DMS79 (cell line): ENCODE data around the gene SUPT7L.
"Not testable (repeated sequence)": the region's sequence is repeated elsewhere in the genome, so short reads cannot be mapped to it uniquely, and the experiment has no call there.

Source experiments
- DNase-seq: peaks from one replicate; lab custom pipeline; 2025; lab: John Stamatoyannopoulos, UW

SUPT7L gene

GRCh38 chr2:27685006-27685405, 21.6 kb upstream of the SUPT7L start:
- DNase-seq = not testable (repeated sequence)

DNA sequence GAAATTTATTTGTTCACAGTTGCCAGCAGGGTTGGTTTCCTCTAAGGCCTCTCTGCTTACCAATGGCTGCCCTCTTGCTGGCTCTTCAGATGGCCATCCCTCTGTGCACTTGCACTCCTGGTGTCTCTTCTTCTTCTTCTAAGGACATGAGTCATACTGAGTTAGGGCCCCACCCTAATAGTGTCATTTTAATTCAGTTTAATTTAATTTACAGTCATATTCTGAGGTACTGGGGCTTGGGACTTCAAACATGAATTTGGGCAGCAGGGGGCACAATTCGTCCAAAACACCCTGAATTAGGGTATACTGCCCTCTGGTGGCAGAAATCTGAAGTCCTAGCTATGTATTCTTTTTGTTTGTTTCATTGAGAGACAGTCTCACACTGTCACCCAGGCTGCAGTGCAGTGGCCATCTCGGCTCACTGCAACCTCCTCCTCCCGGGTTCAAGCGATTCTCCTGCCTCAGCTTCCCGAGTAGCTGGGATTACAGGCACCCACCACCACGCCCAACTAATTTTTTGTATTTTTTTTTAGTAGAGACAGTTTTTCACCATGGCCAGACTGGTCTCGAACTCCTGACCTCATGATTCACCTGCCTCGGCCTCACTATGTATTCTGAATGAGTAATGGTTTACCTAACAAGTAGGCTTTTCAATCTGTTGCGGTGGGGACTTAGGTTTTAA, 20.1 kb upstream of the SUPT7L start:
- DNase-seq = peak; percentile 45

- not testable (repeated sequence) for DNase-seq
These were observed 18.9 kb upstream of the SUPT7L start for GRCh38 chr2:27682334-27682771.

- no peak for DNase-seq
These were observed 18.4 kb upstream of the SUPT7L start for GRCh38 chr2:27681841-27682240.

DNA sequence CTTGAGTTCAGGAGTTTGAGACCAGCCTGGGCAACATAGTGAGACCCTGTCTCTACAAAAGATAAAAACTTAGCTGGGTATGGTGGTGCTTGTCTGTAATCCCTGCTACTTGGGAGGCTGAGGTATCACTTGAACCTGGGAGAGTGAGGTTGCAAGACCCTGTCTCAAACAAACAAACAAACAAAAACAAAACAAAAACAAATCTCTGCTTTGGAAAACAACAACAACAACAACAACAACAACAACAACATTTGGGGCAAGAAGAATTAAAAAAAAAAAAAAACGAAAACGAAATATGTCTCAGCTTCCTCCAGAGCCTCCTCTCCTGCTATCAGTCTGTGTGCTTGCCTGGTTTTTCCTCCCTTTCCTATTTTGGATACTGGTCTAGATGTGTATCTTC, 17.2 kb upstream of the SUPT7L start:
- no peak for DNase-seq

- DNase-seq = no peak
These were observed 9.5 kb upstream of the SUPT7L start for GRCh38 chr2:27672723-27673486.

- DNase-seq = no peak
These were observed 7.8 kb upstream of the SUPT7L start for GRCh38 chr2:27671235-27671634.

DNA sequence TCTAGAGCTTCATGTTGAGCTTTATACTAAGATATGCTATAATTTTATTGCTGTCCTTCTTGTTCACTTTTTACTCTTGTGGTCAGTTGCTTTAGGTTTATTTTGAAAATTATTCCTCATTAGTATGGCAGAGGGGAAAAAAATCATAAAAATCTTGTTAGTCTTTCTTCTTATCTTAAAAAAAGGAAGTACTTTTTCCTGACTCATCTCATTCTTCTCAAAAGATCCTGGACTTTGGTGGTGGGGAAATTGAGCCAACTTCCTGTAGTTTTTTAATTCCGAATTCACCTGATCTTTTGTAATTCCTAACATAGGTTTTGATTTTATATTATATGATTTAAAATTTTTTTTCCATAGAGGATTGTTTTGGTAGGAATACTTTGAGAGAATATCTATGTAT, 4.0 kb upstream of the SUPT7L start:
- DNase-seq = no peak

GRCh38 chr2:27664622-27665363, 1.4 kb upstream of the SUPT7L start:
- no peak for DNase-seq

DNA sequence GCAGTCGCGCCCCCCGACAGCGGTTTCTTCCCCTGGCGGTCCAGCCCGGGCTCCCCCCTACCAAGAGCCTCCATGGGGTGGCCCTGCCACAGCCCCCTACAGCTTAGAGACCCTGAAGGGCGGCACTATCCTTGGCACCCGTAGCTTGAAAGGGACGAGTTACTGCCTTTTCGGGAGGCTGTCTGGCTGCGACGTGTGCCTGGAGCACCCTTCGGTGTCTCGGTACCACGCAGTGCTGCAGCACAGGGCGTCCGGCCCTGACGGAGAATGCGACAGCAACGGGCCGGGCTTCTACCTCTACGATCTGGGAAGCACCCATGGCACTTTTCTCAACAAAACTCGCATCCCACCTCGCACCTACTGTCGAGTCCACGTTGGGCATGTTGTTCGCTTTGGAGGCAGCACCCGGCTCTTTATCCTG, 750 bp upstream of the SUPT7L start:
- DNase-seq = no peak

GRCh38 chr2:27661371-27661770, 2.0 kb downstream of the SUPT7L start:
- no peak for DNase-seq

- DNase-seq = no peak
These were observed 8.1 kb downstream of the SUPT7L start for GRCh38 chr2:27655155-27655951.

- DNase-seq = no peak
These were observed 10.0 kb downstream of the SUPT7L start for GRCh38 chr2:27653397-27653796.

DNA sequence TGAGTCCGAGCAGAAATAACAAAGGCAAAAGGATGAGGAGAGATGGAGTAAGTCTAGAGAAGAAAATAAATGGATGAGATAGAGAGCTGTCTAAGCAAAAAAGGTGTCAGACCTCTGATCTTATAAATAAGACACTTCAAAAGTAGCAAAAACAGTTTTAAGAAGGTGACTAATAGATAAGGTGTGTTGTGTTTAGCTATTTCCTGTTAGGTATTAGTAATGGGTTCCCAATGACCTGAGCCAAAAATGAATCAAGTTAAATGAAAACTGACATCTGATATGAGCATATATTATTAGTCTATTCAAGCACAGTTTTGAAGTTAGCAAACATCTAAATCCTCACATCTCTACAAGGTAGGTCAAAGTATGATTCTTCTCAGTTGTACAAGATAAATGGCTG, 10.6 kb downstream of the SUPT7L start:
- DNase-seq = no peak

GRCh38 chr2:27652341-27652740, 11.1 kb downstream of the SUPT7L start:
- DNase-seq = no peak

- no peak for DNase-seq
These were observed 12.4 kb downstream of the SUPT7L start for GRCh38 chr2:27651056-27651455.

DNA sequence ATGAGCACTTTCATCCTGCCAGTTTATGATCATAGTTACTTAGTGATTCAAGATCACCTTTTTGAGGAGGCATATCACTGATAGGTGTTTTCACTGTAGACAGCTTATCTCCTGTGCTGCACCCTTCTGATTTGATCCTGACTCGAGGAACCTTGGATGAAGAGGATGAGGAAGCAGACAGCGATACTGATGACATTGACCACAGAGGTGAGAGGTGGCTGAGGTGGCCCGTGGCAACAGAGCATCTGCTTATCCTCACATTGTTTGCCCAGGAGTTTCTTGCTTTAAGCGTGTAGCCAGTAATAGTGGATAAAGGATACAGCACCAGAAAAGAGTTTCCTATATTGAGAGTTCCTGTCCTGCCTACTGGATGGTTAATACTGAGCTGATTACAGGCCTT, 15.7 kb downstream of the SUPT7L start:
- no peak for DNase-seq

DNA sequence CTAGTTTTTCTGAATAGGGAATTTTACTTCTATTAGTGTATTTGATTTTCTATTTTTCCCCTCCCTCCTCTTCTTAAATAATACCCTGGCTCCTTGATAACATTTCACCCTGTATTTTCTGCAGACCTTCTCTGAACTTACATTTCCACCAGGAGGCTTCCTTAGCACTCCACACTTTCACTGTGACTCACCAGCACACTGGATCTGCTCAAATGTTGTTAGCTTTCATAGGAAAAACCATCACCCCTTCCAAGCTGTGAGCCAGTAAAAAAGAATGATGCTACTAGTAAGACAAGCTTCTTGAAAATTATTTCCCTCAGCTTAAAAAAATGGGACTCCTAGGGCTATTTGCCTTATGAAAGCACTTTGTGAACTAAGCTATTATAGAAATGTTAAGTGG, 16.1 kb downstream of the SUPT7L start:
- DNase-seq = no peak

DNA sequence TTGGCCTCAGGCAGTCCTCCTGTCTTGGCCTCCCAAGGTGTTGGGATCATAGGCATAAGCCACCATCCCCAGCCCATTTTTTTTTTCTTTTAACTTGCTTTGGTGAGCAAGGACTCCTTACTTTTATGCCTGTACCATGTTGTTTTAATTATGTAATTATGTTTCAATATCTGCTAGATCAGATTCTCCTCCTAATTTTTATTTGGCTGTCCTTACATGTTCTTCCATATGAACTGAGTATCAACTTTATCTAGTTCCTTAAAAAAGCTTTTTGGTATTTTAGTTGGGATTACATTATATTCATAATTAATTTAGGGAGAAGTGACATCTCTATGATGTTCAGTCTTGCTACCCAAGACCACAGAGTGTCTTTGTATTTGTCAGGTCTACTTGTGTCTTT, 18.2 kb downstream of the SUPT7L start:
- DNase-seq = no peak

- DNase-seq = no peak
These were observed 22.6 kb downstream of the SUPT7L start for GRCh38 chr2:27640722-27641245.

DNA sequence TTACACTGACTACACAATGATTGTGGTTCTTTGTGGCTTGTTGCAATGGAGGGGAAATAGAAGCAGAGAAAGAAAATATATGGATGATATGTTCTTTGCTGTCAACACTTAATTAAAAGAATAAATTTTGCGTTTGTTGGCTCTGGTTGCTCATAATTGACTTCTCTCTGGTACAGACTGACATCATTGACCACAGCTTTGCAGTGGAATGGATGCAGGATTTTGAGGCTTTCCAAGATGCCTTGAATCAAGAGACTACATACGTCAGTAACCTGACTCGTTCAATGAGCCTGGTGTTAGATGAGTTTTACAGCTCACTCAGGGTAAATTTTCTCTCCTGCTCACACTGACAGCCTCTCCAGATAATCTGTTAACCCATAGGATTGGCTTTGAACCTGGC, 24.7 kb downstream of the SUPT7L start:
- no peak for DNase-seq
